Measurements from ENCODE around the gene C19orf47.

- TF ChIP-seq CTCF (conservative IDR thresholded peaks at IDR 0.05; ENCODE audit: low read length), result no peak
- TF ChIP-seq EZH2phosphoT487 (IDR thresholded peaks at IDR 0.05; ENCODE audit: borderline replicate concordance), result no peak
Observed at GRCh38 chr19:40378509-40378908, 30.3 kb upstream of the C19orf47 start.

Data from Loucy (cell line).